Midbrain (tissue), 1 donor: Measurements from ENCODE around the gene SEMA6B.
A peak's percentile ranks its signal among the peaks of the same experiment; 100 is the strongest.
"Not testable (repeated sequence)": the region's sequence is repeated elsewhere in the genome, so short reads cannot be mapped to it uniquely, and the experiment has no call there.

Source experiments
- DNase-seq: peaks from one replicate; lab custom pipeline; 2025; lab: John Stamatoyannopoulos, UW

Gene SEMA6B, protein sequence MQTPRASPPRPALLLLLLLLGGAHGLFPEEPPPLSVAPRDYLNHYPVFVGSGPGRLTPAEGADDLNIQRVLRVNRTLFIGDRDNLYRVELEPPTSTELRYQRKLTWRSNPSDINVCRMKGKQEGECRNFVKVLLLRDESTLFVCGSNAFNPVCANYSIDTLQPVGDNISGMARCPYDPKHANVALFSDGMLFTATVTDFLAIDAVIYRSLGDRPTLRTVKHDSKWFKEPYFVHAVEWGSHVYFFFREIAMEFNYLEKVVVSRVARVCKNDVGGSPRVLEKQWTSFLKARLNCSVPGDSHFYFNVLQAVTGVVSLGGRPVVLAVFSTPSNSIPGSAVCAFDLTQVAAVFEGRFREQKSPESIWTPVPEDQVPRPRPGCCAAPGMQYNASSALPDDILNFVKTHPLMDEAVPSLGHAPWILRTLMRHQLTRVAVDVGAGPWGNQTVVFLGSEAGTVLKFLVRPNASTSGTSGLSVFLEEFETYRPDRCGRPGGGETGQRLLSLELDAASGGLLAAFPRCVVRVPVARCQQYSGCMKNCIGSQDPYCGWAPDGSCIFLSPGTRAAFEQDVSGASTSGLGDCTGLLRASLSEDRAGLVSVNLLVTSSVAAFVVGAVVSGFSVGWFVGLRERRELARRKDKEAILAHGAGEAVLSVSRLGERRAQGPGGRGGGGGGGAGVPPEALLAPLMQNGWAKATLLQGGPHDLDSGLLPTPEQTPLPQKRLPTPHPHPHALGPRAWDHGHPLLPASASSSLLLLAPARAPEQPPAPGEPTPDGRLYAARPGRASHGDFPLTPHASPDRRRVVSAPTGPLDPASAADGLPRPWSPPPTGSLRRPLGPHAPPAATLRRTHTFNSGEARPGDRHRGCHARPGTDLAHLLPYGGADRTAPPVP

DNA sequence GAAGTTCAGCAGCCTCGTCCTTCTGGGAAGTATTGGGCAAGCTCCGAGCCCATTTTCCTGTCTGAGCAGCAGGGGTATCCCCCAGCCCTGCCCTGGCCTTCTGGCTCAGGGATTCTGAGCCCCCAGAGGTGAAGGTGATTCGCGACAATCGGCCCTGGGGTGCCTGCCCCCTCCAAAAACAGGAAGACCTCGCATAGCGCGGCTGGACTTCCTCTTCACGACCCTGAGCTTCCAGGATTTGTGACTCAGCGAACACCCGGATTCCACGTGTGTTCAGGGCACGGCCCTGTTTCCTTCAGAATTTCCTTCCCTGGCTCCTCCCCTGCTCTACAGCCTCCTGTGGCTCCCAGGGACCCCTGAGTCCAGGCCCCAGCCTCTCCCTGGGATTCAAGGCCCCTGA lies at the start of gene SEMA6B:
TSS of gene SEMA6B (minus strand) at position 116 of the 400 bp plus-strand sequence. CDS start 1,227 bp downstream, outside the sequence.
- no peak for DNase-seq

GRCh38 chr19:4606921-4607678 lies 47.6 kb upstream of the SEMA6B start:
- peak; percentile 44 for DNase-seq

DNA sequence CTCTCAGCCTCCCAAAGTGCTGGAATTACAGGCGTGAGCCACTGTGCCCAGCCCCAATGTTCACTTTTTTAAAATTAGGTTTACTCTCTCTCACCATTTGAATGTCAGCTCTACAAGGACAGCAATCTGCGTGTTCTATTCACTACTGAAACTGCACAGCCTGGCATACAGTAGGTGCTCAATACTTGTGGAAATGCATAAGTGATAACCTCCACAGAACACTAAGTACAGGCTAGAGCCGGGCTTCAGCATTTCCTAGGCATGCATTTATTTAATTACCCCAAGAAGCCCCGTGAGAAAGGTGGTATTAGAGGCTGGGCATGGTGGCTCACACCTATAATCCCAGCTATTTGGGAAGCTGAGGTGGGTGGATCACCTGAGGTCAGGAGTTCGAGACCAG lies 46.7 kb upstream of the SEMA6B start:
- no peak for DNase-seq

- DNase-seq = no peak
Measured at GRCh38 chr19:4604912-4605311, 45.4 kb upstream of the SEMA6B start.

DNA sequence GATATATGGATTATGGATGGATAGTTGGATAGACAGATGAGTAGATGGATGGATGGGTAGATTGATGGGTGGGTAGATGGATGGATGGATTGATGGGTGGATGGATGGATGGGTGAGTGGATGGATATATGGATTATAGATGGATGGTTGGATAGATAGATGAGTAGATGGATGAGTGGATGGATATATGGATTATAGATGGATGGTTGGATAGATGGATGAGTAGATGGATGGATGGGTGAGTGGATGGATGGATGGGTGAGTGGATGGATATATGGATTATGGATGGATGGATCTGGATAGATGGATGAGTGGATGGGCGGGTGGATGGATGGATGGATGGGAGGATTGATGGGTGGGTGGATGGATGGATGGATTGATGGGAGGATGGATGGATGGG lies 43.4 kb upstream of the SEMA6B start:
- DNase-seq = no peak

- no peak for DNase-seq
Measured at GRCh38 chr19:4602173-4602788, 42.8 kb upstream of the SEMA6B start.

GRCh38 chr19:4600893-4601292 lies 41.4 kb upstream of the SEMA6B start:
- no peak for DNase-seq

DNA sequence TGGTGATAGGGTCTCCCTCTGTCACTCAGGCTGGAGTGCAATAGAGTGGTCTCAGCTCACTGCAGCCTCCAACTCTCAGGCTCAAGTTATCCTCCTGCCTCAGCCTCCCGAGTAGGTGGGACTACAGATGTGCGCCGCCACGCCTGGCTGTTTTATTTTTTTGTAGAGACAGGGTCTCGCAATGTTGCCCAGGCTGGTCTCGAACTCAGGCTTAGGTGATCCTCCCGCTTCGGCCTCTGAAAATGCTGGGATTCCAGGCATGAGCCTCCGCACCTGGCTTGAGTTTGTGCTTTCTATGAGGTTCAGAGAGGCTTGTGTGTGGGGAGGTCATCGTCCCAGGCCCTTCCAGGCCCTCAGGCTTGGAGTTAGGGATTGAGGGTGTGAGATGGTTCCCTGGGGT lies 40.6 kb upstream of the SEMA6B start:
- no peak for DNase-seq

GRCh38 chr19:4598712-4599111 lies 39.2 kb upstream of the SEMA6B start:
- DNase-seq = no peak

DNA sequence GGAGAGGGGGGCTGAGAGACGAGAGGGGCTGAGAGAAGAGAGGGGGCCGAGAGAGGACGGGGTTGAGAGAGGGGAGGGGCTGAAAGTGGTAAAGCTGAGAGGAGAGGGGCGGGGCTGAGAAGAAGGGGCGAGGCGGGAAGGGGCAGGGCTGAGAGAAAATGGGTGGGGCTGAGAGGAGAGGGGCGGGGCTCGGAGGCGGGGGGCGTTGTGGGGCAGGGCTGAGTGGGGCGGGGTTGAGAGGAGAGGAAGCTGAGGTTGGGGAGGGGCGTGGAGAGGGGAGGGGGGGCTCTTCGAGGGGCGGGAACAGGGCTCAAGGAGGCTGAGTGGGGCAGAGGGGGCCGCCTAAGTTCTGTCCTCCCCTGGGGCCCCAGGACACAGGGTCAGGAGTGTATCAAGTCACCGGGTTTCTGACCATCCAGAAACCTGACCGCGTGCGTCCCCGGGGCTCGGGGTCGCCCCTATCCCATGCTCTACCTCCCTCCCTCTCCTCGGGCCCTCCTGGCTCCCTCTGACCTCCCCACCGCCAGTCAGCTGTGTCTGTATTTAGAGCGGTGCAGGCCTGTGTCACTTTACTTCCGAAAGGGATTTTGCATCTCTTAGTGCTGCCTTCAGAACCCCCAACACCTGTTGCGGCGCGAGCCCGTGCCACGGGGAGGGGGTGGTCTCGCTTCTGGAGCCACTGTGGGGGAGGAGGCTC lies 38.6 kb upstream of the SEMA6B start:
- no peak for DNase-seq

DNA sequence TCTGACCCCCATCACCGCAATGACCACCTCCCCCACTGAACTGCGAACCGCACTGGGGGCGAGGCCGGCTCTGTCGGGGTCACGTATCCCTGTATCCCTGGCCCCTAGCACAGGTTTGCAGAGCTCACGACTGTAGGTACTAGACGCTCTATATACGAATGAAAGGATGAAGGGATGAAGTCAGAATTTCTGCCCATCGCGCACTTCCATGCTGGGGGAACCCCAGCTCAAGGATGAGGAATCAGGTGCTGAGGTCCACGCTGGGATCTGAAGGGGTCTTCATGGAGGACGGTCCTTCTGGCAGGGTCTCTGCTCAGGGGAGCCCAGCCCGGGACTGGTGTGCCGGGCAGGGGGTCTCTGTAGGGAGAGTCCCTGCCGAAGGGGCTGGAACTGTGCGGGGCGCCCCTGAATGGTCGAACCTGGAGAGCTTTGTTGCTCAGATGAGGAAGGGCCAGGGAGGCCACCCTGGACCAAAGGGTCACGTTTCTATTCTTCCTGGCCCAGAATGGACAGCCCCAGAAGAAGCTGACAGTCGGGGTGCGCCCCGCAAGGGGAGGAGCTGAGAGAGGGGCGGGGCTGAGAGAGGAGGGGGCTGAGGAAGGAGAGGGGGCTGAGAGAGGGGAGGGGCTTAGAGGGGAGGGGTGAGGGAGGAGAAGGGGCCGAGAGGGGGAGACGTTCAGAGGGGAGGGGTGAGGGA lies 37.9 kb upstream of the SEMA6B start:
- no peak for DNase-seq

GRCh38 chr19:4596033-4596904 lies 36.8 kb upstream of the SEMA6B start:
- DNase-seq = no peak

GRCh38 chr19:4595158-4595557 lies 35.7 kb upstream of the SEMA6B start:
- DNase-seq = not testable (repeated sequence)

DNA sequence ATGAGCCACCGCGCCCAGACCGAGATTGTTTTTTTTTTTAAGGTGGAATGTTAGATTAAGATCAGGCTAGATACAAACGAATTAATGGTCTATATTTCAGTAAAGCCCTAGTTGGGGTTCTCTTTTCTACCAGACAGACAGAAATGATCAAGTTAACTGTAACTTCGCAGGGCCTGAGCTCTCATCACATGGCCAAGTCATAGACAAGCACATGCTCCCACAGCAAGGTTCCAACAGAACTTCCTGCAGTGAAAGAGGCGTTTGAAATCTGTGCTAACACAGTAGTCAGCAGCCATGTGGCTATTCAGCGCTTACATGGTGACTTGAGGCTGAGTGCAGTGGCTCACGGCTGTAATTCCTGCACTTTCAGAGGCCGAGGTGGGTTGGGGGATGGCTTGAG lies 34.7 kb upstream of the SEMA6B start:
- DNase-seq = no peak

DNA sequence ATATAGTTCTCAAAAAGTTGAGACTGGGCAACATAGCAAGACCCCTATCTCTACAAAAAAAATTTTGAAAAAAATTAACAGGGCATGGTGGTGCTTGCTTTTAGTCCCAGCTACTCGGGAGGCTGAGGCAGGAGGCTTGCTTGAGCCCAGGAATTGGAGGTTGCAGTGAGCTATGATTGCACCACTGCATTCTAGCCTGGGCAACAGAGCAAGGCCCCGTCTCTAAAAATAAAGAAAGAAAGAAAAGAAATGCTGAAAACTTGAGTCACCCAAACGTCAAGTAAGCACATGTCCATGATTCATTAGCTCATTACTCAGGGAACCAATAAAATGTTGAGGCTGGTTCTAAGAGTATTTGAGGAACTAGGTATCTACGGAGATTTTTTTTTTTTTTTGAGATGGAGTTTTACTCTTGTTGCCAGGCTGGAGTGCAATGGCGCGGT lies 33.9 kb upstream of the SEMA6B start:
- DNase-seq = no peak

DNA sequence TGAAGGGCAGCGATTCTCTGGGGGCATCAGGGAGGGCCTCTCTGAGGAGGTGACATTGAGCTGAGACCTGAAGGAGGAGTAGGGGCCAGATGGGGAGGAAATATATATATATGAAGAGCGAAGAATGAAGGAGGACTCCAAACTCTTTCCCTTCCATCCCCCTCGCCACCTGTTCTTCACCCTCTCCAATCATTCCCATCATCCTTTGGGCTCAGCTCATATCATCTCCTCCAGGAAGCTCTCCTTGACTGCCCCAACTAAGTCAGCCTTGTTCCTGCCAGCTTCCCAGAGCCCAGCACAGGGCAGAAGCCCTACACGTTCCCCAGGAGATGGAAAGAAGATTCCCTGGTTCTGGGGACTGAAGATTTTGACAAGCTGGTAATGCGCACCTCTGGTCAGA lies 33.0 kb upstream of the SEMA6B start:
- no peak for DNase-seq

GRCh38 chr19:4591320-4591719 lies 31.8 kb upstream of the SEMA6B start:
- no peak for DNase-seq

- DNase-seq = no peak
Measured at GRCh38 chr19:4590559-4590958, 31.1 kb upstream of the SEMA6B start.

DNA sequence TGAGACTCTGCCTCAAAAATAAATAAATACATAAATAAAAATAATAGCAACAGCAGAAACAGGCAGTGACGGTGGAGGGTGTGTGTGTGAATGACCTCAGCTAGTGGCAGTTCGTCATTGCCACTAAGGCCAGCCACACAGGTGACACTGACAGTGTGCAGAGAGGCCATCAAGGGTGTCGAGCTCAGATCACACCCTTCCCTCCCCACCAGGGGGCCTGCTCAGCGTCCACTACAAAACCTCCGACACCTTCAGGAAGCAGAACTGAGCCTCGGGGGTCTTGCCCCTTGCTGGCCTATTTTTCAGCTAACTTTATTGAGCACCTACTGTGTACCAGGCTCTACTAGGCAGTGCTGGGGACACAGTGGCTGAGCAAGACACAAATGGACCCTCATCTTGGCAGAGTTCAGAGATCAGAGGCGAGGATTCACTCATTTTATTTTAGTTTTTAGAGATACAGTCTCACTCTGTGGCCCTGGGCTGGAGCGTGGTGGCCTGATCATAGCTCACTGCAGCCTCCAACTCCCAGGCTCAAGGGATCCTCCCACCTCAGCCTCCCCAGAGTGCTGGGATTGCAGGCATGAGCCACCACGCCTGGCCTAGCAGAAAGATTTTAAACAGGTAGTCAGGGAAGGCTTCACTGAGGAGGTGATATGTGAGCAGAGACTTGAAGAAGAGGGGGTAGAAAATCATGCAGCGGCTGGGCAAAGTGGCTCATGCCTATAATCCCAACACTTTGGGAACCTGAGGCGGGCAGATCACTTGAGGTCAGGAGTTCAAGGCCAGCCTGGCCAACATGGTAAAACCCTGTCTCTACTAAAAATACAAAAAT lies 30.3 kb upstream of the SEMA6B start:
- no peak for DNase-seq
